ENCODE measurements around the gene SLN. TPM values are rescaled to one million over a fixed set of nuclear protein-coding genes. Genes with fewer than 3 reads are reported as not detected.

SLN gene
- total and polyA plus RNA-seq, 9 of the 15 experiments (the other 6 are each of a cell fraction or from before 2014, with no cell fraction given) = not detected

DNA sequence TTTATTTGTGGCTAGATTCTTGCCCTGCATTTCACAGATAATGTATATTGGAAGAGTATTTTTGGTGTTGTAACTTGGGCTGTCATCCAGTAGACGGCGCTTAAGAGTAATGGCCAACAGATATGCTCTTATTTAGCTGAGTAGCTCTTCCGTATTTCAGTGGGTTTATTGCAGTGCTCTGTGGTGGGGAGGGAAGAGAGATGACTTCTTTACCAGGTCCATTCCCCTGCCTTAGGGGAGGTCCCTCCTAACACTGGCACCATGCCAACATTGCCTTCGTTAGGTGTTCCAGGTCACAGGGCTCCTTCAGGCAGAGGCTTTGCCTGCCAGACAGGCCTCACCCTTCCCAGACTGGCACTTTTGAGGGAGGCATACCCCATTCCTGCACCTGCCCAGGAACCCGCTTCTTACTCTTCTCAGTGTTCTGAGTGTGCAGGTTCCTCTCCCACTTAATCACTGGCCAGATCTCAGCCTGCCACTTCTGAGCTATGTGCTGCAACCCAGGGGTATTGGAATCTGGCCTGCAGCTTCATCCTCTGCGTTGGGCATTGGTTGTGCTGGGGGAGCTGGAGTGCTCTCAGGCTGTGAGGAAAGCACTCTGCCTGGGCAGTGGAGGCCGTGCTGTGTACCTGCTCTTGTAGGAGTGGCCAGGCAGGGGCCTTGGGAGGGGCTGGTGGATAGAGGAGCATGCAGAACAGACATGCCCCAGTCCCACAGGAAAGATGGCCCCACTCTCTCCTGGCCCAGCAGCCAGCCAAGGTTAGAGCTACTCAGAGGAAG lies 29.4 kb upstream of the SLN start (continued):
- TF ChIP-seq, protein P1, sequence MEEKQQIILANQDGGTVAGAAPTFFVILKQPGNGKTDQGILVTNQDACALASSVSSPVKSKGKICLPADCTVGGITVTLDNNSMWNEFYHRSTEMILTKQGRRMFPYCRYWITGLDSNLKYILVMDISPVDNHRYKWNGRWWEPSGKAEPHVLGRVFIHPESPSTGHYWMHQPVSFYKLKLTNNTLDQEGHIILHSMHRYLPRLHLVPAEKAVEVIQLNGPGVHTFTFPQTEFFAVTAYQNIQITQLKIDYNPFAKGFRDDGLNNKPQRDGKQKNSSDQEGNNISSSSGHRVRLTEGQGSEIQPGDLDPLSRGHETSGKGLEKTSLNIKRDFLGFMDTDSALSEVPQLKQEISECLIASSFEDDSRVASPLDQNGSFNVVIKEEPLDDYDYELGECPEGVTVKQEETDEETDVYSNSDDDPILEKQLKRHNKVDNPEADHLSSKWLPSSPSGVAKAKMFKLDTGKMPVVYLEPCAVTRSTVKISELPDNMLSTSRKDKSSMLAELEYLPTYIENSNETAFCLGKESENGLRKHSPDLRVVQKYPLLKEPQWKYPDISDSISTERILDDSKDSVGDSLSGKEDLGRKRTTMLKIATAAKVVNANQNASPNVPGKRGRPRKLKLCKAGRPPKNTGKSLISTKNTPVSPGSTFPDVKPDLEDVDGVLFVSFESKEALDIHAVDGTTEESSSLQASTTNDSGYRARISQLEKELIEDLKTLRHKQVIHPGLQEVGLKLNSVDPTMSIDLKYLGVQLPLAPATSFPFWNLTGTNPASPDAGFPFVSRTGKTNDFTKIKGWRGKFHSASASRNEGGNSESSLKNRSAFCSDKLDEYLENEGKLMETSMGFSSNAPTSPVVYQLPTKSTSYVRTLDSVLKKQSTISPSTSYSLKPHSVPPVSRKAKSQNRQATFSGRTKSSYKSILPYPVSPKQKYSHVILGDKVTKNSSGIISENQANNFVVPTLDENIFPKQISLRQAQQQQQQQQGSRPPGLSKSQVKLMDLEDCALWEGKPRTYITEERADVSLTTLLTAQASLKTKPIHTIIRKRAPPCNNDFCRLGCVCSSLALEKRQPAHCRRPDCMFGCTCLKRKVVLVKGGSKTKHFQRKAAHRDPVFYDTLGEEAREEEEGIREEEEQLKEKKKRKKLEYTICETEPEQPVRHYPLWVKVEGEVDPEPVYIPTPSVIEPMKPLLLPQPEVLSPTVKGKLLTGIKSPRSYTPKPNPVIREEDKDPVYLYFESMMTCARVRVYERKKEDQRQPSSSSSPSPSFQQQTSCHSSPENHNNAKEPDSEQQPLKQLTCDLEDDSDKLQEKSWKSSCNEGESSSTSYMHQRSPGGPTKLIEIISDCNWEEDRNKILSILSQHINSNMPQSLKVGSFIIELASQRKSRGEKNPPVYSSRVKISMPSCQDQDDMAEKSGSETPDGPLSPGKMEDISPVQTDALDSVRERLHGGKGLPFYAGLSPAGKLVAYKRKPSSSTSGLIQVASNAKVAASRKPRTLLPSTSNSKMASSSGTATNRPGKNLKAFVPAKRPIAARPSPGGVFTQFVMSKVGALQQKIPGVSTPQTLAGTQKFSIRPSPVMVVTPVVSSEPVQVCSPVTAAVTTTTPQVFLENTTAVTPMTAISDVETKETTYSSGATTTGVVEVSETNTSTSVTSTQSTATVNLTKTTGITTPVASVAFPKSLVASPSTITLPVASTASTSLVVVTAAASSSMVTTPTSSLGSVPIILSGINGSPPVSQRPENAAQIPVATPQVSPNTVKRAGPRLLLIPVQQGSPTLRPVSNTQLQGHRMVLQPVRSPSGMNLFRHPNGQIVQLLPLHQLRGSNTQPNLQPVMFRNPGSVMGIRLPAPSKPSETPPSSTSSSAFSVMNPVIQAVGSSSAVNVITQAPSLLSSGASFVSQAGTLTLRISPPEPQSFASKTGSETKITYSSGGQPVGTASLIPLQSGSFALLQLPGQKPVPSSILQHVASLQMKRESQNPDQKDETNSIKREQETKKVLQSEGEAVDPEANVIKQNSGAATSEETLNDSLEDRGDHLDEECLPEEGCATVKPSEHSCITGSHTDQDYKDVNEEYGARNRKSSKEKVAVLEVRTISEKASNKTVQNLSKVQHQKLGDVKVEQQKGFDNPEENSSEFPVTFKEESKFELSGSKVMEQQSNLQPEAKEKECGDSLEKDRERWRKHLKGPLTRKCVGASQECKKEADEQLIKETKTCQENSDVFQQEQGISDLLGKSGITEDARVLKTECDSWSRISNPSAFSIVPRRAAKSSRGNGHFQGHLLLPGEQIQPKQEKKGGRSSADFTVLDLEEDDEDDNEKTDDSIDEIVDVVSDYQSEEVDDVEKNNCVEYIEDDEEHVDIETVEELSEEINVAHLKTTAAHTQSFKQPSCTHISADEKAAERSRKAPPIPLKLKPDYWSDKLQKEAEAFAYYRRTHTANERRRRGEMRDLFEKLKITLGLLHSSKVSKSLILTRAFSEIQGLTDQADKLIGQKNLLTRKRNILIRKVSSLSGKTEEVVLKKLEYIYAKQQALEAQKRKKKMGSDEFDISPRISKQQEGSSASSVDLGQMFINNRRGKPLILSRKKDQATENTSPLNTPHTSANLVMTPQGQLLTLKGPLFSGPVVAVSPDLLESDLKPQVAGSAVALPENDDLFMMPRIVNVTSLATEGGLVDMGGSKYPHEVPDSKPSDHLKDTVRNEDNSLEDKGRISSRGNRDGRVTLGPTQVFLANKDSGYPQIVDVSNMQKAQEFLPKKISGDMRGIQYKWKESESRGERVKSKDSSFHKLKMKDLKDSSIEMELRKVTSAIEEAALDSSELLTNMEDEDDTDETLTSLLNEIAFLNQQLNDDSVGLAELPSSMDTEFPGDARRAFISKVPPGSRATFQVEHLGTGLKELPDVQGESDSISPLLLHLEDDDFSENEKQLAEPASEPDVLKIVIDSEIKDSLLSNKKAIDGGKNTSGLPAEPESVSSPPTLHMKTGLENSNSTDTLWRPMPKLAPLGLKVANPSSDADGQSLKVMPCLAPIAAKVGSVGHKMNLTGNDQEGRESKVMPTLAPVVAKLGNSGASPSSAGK (IDR thresholded peaks at IDR 0.05) = no peak
- TF ChIP-seq KLF16 (IDR thresholded peaks at IDR 0.05) (0 out of 2 replicates have a peak, but pooled peaks have one; percentile 14), ZNF197 (CRISPR knock-in tag; IDR thresholded peaks at IDR 0.05; ENCODE audit: low read depth) (no peak), TFAM (CRISPR knock-in tag; conservative IDR thresholded peaks at IDR 0.05) (no peak), CCNT2 (IDR thresholded peaks at IDR 0.05; ENCODE audit: borderline replicate concordance, extremely low read depth, insufficient read length, low read depth, low read length) (no peak), FUS (optimal IDR thresholded peaks at IDR 0.05; ENCODE audit: low read depth, low read length) (no peak), ZNF165 (CRISPR knock-in tag; IDR thresholded peaks at IDR 0.05; ENCODE audit: borderline replicate concordance) (no peak), GATAD2B (IDR thresholded peaks at IDR 0.05; ENCODE audit: borderline replicate concordance) (no peak), RB1 (IDR thresholded peaks at IDR 0.05; ENCODE audit: low read depth) (0 out of 2 replicates have a peak, but pooled peaks have one; percentile 33)
- TF ChIP-seq, protein P2, sequence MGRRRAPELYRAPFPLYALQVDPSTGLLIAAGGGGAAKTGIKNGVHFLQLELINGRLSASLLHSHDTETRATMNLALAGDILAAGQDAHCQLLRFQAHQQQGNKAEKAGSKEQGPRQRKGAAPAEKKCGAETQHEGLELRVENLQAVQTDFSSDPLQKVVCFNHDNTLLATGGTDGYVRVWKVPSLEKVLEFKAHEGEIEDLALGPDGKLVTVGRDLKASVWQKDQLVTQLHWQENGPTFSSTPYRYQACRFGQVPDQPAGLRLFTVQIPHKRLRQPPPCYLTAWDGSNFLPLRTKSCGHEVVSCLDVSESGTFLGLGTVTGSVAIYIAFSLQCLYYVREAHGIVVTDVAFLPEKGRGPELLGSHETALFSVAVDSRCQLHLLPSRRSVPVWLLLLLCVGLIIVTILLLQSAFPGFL (CRISPR knock-in tag; IDR thresholded peaks at IDR 0.05) = no peak
- TF ChIP-seq, protein P3, sequence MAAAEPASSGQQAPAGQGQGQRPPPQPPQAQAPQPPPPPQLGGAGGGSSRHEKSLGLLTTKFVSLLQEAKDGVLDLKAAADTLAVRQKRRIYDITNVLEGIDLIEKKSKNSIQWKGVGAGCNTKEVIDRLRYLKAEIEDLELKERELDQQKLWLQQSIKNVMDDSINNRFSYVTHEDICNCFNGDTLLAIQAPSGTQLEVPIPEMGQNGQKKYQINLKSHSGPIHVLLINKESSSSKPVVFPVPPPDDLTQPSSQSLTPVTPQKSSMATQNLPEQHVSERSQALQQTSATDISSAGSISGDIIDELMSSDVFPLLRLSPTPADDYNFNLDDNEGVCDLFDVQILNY (CRISPR knock-in tag; IDR thresholded peaks at IDR 0.05) = no peak
- TF ChIP-seq, protein P4, sequence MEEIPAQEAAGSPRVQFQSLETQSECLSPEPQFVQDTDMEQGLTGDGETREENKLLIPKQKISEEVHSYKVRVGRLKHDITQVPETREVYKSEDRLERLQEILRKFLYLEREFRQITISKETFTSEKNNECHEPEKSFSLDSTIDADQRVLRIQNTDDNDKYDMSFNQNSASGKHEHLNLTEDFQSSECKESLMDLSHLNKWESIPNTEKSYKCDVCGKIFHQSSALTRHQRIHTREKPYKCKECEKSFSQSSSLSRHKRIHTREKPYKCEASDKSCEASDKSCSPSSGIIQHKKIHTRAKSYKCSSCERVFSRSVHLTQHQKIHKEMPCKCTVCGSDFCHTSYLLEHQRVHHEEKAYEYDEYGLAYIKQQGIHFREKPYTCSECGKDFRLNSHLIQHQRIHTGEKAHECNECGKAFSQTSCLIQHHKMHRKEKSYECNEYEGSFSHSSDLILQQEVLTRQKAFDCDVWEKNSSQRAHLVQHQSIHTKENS (CRISPR knock-in tag; IDR thresholded peaks at IDR 0.05) = no peak
